Stomach smooth muscle (tissue), 2 donors: ENCODE results near the gene CCDC91.

Source experiments
- H3K27ac ChIP-seq: one replicate; pipeline ENCODE4 v1.7.0; 2013; ENCODE audit warnings: mild to moderate bottlenecking, low read length, inconsistent platforms
- H3K27me3 ChIP-seq, 2 donors: one replicate each; pipeline ENCODE4 v1.7.0; 2013; ENCODE audit warnings: low read length in 2 of 2; ENCODE audit not compliant: insufficient read depth in 2 of 2, control insufficient read depth in 1 of 2
- H3K36me3 ChIP-seq, 2 donors: one replicate each; pipeline ENCODE4 v1.7.0; 2013; ENCODE audit warnings: low read length in 2 of 2; ENCODE audit not compliant: control insufficient read depth in 2 of 2, insufficient read depth in 2 of 2
- H3K4me1 ChIP-seq: one replicate; pipeline ENCODE4 v1.7.0; 2013; ENCODE audit warnings: low read length; ENCODE audit not compliant: control insufficient read depth, insufficient read depth
- H3K4me3 ChIP-seq, 2 donors: one replicate each; pipeline ENCODE4 v1.7.0; 2013; ENCODE audit warnings: low read length in 2 of 2
- H3K9ac ChIP-seq, 2 donors: one replicate each; pipeline ENCODE4 v1.7.0; 2013; ENCODE audit warnings: low read length in 2 of 2, mild to moderate bottlenecking in 1 of 2
- H3K9me3 ChIP-seq, 2 donors: one replicate each; pipeline ENCODE4 v1.7.0; 2013; ENCODE audit warnings: low read length in 2 of 2; ENCODE audit not compliant: control insufficient read depth in 2 of 2
- donor health status: healthy.
- donor health status: Pancreatic carcinoma.

The CCDC91 gene

DNA sequence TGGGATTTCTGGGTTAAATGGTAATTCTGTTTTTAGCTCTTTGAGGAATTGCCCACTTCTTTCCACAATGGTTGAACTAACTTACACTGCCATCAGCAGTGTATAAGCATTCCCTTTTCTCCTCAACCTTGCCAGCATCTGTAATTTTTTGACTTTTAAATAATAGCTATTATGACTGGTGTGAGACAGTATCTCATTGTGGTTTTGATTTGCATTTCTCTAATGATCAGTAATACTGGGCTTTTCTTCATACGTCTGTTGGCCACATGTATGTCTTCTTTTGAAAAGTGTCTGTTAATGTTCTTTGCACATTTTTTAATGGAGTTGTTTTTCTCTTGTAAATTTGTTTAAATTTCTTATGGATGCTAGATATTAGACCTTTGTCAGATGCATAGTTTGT is 323.7 kb downstream of the CCDC91 start:
- H3K36me3 ChIP-seq = no peaks in the 10 kb centered on the region
- no peaks in the 10 kb centered on the region for H3K9me3 ChIP-seq
- H3K27me3 ChIP-seq = no peaks in the 10 kb centered on the region

GRCh38 chr12:28517101-28517500 is 326.8 kb downstream of the CCDC91 start:
- no peak overlapping the region for H3K27ac ChIP-seq
- no peaks in the 10 kb centered on the region for H3K36me3 ChIP-seq
- no peaks in the 10 kb centered on the region for H3K27me3 ChIP-seq
- no peaks in the 10 kb centered on the region for H3K9me3 ChIP-seq
- H3K4me3 ChIP-seq = no peak overlapping the region
- no peak overlapping the region for H3K9ac ChIP-seq
- no peaks in the 10 kb centered on the region for H3K4me1 ChIP-seq

More for the DNA sequence above, 323.7 kb downstream of the CCDC91 start:
- H3K4me3 ChIP-seq = no peak overlapping the region
- no peak overlapping the region for H3K9ac ChIP-seq
- H3K27ac ChIP-seq = no peak overlapping the region
- no peaks in the 10 kb centered on the region for H3K4me1 ChIP-seq

DNA sequence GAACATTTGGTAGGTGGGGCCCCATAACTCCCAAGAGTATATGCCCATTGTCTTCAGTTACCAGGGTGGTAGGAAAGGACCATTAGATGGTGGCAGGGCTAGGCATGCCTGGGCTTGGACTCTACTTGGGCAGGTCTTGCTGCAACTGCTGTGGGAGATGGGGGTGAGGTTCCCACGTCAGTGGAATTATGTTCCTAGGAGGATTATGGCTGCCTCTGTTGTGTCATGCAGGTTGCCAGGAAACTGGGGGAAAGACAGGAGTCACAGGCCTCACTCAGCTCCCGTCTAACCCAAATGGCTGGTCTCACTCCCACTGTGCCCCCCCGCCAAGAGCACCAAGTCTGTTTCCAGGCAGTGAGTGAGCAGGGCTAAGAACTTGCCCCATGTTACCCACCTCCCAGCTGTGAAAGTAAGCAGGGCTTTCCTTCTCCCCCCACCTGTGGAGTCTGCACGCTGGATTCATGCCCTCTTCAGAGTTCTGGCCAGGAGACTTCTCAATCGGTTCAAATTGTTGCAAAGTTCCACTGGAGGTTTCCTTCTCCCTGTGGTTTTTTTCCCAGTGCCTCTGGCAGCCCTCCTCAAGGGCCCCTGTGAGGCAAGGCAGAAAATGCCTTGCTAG is 337.5 kb downstream of the CCDC91 start:
- Histone ChIP-seq H3K9me3 (no peaks in the 10 kb centered on the region), H3K27me3 (no peaks in the 10 kb centered on the region), H3K4me1 (no peaks in the 10 kb centered on the region), H3K36me3 (no peaks in the 10 kb centered on the region), H3K27ac (no peak overlapping the region), H3K9ac (no peak overlapping the region), H3K4me3 (no peak overlapping the region)

GRCh38 chr12:28535216-28535615 is 345.0 kb downstream of the CCDC91 start:
- peaks cover 3% of the 10 kb centered on the region for H3K4me1 ChIP-seq

DNA sequence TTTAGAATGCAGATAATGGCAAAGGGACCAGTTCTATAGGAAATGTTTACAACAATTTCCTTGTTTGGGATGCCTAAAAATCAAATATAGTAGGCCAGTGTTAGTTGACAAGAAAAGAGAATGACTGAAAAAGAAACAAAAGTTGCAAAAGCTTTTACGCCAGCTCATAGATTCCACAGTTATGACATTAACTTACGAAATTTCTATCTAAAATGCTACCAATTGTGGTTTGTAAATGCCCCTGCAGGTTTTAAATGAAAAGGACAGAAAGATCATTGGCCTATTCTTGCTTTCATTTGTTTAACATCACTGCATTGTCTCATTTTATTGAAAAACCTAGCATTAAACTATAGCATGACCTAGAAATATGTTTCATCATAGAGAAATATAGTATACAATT is 345.8 kb downstream of the CCDC91 start:
- Histone ChIP-seq H3K4me3 (no peak overlapping the region), H3K27ac (no peak overlapping the region), H3K4me1 (peaks cover 3% of the 10 kb centered on the region), H3K36me3 (no peaks in the 10 kb centered on the region), H3K9me3 (no peaks in the 10 kb centered on the region), H3K27me3 (no peaks in the 10 kb centered on the region), H3K9ac (no peak overlapping the region)

More at GRCh38 chr12:28535216-28535615, 345.0 kb downstream of the CCDC91 start:
- no peak overlapping the region for H3K9ac ChIP-seq
- no peak overlapping the region for H3K27ac ChIP-seq
- H3K27me3 ChIP-seq = no peaks in the 10 kb centered on the region
- no peaks in the 10 kb centered on the region for H3K9me3 ChIP-seq
- no peaks in the 10 kb centered on the region for H3K36me3 ChIP-seq
- H3K4me3 ChIP-seq = no peak overlapping the region

- Histone ChIP-seq H3K27me3 (no peaks in the 10 kb centered on the region), H3K36me3 (no peaks in the 10 kb centered on the region), H3K9me3 (no peaks in the 10 kb centered on the region), H3K9ac (no peak overlapping the region), H3K4me1 (peaks cover 3% of the 10 kb centered on the region), H3K27ac (no peak overlapping the region), H3K4me3 (no peak overlapping the region)
Measured at GRCh38 chr12:28537474-28537873, 347.2 kb downstream of the CCDC91 start.

DNA sequence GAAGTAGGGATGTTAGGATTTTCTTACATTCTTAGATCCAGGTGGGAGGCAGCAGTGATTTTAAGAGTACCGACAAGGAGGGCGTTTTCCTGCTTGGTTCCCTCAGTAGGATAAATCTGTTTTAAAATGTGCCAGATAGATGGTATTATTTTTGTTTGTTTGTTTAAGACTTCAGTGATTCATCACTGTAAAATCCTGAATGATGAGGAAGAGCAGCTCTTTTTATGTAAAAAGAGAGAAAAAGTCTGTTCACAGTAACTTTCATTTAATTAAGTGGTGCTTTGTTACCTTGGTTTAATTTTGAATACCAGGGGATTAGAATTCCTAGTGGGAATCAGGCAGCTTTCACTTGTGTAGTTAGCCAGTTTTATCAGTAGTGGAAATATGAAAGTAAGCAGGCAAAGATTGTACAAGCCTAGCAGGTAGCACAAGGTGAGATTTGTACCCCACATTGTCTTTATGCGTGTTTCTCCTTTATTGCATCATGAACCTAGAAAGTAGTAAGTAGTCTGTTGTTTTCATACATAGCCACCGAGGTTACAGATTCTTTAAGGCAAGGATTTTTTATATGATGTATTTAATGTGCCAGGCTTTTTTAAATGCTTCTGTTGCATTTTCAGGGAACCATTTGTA is 349.6 kb downstream of the CCDC91 start:
- Histone ChIP-seq H3K4me3 (no peak overlapping the region), H3K27ac (no peak overlapping the region), H3K4me1 (peaks cover 3% of the 10 kb centered on the region), H3K36me3 (no peaks in the 10 kb centered on the region), H3K9ac (no peak overlapping the region), H3K9me3 (no peaks in the 10 kb centered on the region), H3K27me3 (no peaks in the 10 kb centered on the region)

DNA sequence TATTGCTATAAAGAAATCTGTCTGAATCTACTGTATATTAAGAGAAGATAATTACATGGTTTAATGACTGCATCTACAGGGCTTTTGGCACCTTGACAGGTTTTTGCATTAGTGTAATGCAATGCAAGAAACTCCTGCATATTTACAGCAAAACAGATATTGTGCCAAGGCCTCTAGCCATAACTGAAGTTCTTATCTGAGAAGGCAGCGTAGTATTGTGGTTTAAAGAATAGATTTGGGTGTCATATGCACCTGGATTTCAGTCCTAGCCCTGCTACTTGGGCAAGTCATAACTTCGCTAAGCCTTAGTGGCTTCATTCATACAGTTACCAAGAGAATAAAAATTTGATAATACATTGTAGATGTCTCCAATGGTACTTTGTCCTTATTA is 350.1 kb downstream of the CCDC91 start:
- Histone ChIP-seq H3K27me3 (no peaks in the 10 kb centered on the region), H3K4me1 (peaks cover 3% of the 10 kb centered on the region), H3K36me3 (no peaks in the 10 kb centered on the region), H3K9me3 (no peaks in the 10 kb centered on the region), H3K4me3 (no peak overlapping the region), H3K9ac (no peak overlapping the region), H3K27ac (no peak overlapping the region)

- H3K4me3 ChIP-seq = no peak overlapping the region
- no peak overlapping the region for H3K27ac ChIP-seq
- H3K4me1 ChIP-seq = no peaks in the 10 kb centered on the region
- H3K27me3 ChIP-seq = no peaks in the 10 kb centered on the region
- H3K9me3 ChIP-seq = no peaks in the 10 kb centered on the region
- no peaks in the 10 kb centered on the region for H3K36me3 ChIP-seq
- no peak overlapping the region for H3K9ac ChIP-seq
Measured at GRCh38 chr12:28543021-28543890, 353.0 kb downstream of the CCDC91 start.

DNA sequence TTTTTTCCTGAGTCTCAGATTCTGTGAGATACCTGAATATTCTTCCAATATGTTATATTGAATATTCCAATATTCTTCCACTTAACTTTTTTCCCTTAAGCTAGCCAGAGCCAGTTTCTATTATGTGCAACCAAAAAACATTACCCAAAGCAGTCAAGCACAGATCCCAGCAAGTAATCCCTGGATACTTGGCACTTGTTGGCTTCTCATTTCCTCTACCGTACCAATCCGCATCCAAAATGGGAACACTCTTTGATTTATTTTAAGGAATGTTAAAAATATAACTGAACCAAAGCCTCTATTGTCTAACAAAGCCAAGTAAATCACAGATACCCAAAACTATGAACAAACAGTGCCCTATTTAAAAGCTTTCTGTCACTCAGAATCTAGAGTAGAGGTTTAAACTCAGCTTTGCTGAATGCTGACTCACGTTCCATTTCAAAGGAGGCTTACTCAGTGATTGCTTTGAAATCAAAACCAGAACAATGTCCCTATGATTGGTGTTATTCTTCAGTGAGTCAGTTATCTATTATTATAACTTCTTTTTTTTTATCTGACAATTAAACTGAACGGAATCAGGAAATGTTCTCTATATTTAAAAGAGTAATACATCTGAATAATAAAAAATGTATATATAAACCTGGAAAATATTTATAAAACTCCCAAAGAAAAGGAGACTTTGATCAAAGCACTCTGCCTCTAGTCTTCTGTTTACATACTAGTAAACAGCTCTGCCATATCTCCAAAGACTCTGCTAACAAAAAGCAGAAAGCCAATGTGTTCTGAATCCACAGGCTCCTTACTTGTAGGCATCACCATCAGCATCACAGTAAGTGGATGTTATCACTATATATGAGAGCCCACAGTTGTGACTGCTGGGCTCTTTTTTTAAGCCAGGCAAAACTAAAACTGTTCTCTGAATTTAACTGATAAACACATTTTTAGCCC is 360.8 kb downstream of the CCDC91 start:
- H3K4me1 ChIP-seq = peaks cover 6% of the 10 kb centered on the region
- H3K9ac ChIP-seq = no peak overlapping the region
- H3K9me3 ChIP-seq = no peaks in the 10 kb centered on the region
- no peak overlapping the region for H3K27ac ChIP-seq
- H3K27me3 ChIP-seq = no peaks in the 10 kb centered on the region
- no peaks in the 10 kb centered on the region for H3K36me3 ChIP-seq
- no peak overlapping the region for H3K4me3 ChIP-seq
